H1 (cell line): Measurements from ENCODE around the gene CA9. TPM values are rescaled to one million over a fixed set of nuclear protein-coding genes. Genes with fewer than 3 reads are reported as not detected.

ENCODE experiments used
- CHD7 ChIP-seq: fragments of 300-600 bp; sonication (generic); IDR thresholded peaks from 2 replicates; pipeline ENCODE4 v1.7.1; 2012; ENCODE audit warnings: low read length, moderate library complexity, mild to moderate bottlenecking, inconsistent platforms; ENCODE audit not compliant: insufficient replicate concordance
- polyA plus RNA-seq, 7 experiments: library from polyadenylated mRNA; depleted of rRNA in 3 of 7; stranded (reverse) in 5 of 7; unstranded in 2 of 7; fragments of >200 nt in 5 of 7; fragments of 200-250 nt in 2 of 7; gene quantifications; 1 replicate in 5 of 7; 2 replicates in 1 of 7; 4 replicates in 1 of 7; pipeline versions ENCODE4 v1.2.1 to v1.2.3, GENCODE V29; 2011 to 2013; ENCODE audit warnings: missing spikeins in 2 of 7, mixed read lengths in 2 of 7
- total RNA-seq: library from RNA; stranded (reverse); fragmentation: NEBNext Ultra II Directional; extraction: Animal tissue kit (Norgen Biotek cat#: 25700); gene quantifications from 2 replicates; pipeline ENCODE4 v1.2.1, GENCODE V29; 2021

The CA9 gene
- total and polyA plus RNA-seq, 2 of the 8 experiments (the other 6 are each of a cell fraction or from before 2014, with no cell fraction given) = 1.3 to 1.8 TPM

GRCh38 chr9:35667939-35668338, 5.8 kb upstream of the CA9 start (continued):
- TF ChIP-seq CHD7 = no peak
